Activated CD4-positive, alpha-beta T cell treated with anti-CD3 and anti-CD28 coated beads, Interleukin-10, Interleukin-2, amounts not matched to agents 100 ng/mL and 50 ng/mL, durations not matched to agents 16 hours and 8 hours (primary cell): ENCODE data around the gene ARHGEF37.
"Not testable (repeated sequence)": the region's sequence is repeated elsewhere in the genome, so short reads cannot be mapped to it uniquely, and the experiment has no call there.

Source experiments
- DNase-seq: peaks from one replicate; pipeline ENCODE4 v3.0.0-alpha.2; 2020

ARHGEF37 gene

GRCh38 chr5:149630337-149630736 is 49.0 kb downstream of the ARHGEF37 start:
- no peak for DNase-seq

GRCh38 chr5:149631506-149631905 is 50.2 kb downstream of the ARHGEF37 start:
- no peak for DNase-seq

GRCh38 chr5:149632311-149633251 is 51.3 kb downstream of the ARHGEF37 start:
- DNase-seq, result peak; percentile 23

- DNase-seq, result no peak
These were observed 52.4 kb downstream of the ARHGEF37 start for GRCh38 chr5:149633476-149634350.

DNA sequence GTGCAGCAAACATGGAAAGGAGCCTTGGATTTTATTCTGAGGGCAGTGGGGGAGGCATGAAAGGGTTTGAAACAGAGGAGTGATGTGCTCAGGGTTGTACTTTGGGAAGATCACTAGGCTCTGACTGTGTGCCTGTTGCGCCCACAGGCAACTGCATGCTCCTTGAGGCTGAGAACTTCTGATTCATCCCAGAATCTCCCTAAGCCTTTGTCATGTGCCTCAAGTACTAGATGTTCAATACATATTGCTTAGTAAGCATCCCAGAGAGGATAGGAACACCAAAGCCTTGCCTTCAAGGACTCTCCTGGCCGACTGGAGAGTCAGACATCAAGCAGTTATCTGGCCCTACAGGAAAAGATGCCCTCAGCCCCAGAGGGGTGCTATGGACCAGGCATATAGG is 54.1 kb downstream of the ARHGEF37 start:
- no peak for DNase-seq

DNA sequence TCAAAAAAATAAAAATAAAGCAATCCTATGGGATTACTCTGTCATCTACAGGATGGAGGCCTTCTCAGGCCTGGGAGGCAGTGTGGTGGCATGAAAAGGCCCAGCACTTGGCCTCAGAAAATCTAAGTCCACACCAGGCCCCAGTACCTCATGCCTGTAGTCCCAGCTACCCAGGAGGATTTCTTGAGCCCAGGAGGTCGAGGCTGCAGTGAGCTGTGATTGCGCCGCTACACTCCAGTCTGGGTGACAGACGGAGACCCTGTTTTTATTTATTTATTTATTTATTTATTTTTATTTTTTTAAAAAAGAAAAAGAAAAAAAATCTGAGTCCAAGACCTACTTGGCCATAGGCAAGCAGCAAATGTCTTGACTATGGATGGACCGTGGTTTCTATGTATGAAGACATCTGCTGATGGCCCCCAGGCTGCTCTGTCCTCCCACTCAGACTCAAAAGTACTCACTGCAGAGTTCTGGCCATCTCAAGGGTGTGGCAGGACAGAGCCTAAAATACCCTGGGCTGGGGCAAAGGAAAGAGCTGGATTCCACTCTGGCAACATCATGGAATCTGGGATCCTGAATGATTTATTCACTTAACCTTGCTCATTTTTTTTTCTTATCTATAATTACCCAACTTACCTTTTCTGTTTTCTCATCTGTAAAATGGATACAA is 55.0 kb downstream of the ARHGEF37 start:
- DNase-seq, result no peak

DNA sequence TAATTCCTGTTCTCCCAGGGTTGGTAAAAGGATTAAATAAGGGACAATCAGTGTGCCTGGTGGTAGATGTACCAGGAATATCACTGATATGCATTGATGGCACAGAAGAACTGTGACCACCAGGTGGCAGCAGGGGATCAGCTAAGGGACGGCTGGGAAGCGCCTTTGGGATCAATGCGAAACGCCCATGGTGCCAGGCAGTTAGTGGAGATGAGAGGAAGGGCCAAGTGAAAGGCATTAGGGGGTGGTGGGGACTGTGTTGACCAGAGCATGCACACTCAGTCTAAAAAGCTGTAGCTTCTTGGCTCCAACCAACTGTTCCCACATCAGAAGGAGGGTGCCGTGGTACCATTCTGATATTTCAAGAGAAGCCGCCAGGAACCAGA is 55.6 kb downstream of the ARHGEF37 start:
- DNase-seq, result peak; percentile 64

- DNase-seq, result no peak
These were observed 56.8 kb downstream of the ARHGEF37 start for GRCh38 chr5:149638136-149638535.

DNA sequence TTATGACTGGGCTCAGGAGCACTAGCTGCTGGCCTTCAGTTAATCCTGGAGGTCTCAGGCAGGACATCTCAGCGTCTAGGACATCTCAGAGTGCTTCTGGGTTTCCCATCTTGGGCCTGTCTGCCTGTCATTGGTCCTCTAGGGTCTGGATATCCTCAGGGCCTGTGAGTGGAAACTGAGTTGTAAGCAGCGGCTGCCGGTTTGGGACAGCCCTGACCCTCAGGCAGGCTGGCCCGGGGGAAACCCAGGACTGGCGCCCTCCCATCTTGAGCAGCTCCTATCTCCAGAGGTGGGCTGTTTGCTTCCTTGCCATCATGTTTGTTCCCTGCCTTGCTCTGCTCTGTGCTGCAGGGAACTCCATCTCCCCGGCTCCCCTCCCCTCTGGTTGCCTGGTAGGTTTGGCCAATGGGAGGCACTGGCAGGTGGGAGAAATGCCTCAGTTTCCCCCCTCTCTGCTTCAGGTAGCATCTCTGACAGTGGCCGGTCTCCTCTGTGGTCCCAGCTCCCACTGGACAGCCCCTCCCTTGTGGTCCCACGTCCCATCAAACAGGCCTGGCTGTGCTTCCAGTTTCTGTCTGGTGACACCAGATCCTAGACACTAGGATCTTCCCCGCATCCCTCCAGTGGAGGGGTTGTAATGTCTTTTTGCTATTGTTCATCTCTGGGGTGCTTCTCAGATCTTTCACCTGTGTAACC is 57.4 kb downstream of the ARHGEF37 start:
- DNase-seq, result no peak

GRCh38 chr5:149639737-149640136 is 58.4 kb downstream of the ARHGEF37 start:
- DNase-seq, result no peak

GRCh38 chr5:149640350-149640999 is 59.2 kb downstream of the ARHGEF37 start:
- no peak for DNase-seq

DNA sequence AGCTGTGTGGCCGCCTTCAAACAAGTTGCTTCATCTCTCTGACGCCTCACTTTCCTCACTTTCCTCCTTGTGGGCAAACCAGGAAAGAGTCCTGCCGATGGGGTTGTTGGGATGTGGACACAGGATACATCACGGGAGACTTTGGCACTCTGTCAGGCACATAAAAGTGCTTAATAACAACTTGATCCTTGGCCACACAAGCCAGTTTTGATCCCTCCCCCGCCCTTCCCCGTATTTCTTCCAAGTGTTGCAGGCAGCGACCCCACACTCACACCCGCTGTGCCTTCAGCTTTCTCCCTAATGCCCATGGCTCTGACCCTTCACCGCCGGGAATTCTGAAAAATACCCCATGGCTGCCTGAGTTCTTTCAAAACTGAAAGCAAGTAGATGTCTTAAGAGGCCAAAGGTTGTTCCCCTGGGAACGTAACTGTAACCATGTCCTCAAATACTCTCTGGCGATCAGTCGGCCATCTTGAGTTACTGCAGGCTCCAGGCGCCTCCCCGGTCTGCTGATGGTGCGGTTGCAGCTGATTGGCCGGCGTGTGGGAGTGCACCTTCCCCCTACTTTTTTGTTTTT is 59.8 kb downstream of the ARHGEF37 start:
- DNase-seq, result no peak

DNA sequence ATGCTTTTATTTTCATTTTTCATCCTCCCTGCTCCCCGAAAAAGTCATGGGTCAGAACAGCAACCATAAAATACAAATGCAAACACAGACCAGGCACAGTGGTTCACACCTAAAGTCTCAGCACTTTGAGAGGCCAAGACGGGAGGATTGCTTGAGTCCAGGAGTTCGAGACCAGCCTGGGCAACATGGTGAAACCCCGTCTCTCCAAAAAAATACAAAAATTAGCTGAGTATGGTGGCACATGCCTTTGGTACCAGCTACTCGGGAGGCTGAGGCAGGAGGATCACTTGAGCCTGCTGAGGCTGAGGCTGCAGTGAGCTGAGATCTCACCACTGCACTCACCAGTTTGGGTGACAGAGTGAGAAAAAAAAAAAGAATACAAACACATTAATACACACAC is 60.3 kb downstream of the ARHGEF37 start:
- no peak for DNase-seq

GRCh38 chr5:149643781-149644180 is 62.5 kb downstream of the ARHGEF37 start:
- no peak for DNase-seq

GRCh38 chr5:149644629-149645028 is 63.3 kb downstream of the ARHGEF37 start:
- no peak for DNase-seq

DNA sequence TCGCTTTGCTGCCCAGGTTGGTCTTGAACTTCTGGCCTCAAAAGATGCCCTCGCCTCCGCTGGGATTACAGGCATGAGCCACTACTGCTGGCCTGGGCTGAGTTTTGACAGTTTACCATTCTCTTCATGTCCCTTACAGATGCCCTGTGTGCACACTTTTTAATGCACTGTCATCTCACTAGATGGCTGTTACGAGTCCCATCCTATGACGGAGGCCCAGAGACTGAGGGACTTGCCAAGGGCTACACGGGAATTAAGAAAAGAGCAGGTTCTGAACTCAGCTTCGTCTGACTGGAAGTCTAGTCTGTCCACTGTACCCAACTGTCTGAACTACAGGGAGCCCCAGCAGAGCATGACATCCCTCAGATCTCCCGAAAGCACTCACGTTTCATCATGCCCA is 63.9 kb downstream of the ARHGEF37 start:
- no peak for DNase-seq

GRCh38 chr5:149645725-149646124 is 64.4 kb downstream of the ARHGEF37 start:
- no peak for DNase-seq

- DNase-seq, result no peak
These were observed 65.3 kb downstream of the ARHGEF37 start for GRCh38 chr5:149646564-149646963.

DNA sequence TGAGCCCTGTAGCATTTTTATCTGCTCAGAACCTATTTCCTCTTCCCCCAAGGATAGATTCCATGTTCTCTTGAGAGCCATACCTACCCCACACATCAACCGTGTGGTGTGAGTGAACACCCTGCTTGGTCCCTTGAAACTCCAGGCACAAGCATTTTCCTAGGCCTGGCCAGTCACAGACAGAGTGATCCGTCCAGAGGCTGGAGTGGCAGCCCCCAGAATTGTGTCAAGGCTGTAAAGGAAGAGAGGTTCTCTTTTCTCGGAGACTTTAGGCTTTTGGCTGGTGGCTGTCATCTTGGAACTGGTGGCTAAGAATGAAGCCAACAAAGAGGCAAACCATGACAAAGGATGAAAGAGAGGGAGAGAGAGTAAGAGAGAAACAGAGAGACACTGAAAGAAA is 66.0 kb downstream of the ARHGEF37 start:
- DNase-seq, result no peak

- DNase-seq, result not testable (repeated sequence)
These were observed 67.4 kb downstream of the ARHGEF37 start for GRCh38 chr5:149648464-149649393.
